ENCODE data around the gene SSTR4. TPM values are rescaled to one million over a fixed set of nuclear protein-coding genes. Genes with fewer than 3 reads are reported as not detected.
A peak's percentile ranks its signal among the peaks of the same experiment; 100 is the strongest.

Gene SSTR4
- polyA plus RNA-seq, 2 of the 4 experiments (the other 2 are of a cell fraction): 0.08 TPM; not detected in 1

DNA sequence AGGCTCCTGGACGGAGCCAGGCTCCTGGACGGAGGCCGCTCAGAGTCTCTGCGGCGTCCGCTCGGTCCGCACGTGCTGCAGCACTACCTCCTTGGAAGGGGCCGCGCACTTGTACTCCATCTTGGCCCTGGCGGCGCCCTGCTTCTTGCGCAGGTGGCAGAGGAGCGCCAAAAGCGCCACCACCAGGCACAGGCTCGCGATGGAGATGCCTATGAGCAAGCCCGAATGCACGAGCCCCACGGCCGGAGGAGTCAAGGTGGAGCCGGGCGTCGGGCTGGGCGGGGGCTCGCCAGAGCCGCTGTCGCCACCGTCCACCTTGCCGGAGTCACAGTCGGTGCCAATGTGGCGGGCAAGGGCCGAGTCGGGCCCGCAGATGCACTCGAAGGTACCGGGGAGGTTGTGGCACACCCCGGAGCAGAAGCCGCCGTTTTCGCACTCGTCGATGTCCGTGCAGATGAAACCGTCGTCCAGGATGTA, 12.7 kb downstream of the SSTR4 start:
- no peak for TF ChIP-seq BHLHE40 (IDR thresholded peaks at IDR 0.05; ENCODE audit: low read depth, low read length)
- no peak for TF ChIP-seq RFX5 (IDR thresholded peaks at IDR 0.05)
- TF ChIP-seq, protein P1, sequence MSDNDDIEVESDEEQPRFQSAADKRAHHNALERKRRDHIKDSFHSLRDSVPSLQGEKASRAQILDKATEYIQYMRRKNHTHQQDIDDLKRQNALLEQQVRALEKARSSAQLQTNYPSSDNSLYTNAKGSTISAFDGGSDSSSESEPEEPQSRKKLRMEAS (IDR thresholded peaks at IDR 0.05): peak; percentile 65
- peak; percentile 58 for TF ChIP-seq SMC3 (IDR thresholded peaks at IDR 0.05)
- TF ChIP-seq RAD21 (conservative IDR thresholded peaks at IDR 0.05 in 1 of 2, IDR thresholded peaks at IDR 0.05 in 1 of 2): peak; percentile 47 to 63
- peak in 1 of 2 experiments; percentile 3; a peak in 2 of 5 replicates for TF ChIP-seq JUN (IDR thresholded peaks at IDR 0.05)
- TF ChIP-seq, protein P2, sequence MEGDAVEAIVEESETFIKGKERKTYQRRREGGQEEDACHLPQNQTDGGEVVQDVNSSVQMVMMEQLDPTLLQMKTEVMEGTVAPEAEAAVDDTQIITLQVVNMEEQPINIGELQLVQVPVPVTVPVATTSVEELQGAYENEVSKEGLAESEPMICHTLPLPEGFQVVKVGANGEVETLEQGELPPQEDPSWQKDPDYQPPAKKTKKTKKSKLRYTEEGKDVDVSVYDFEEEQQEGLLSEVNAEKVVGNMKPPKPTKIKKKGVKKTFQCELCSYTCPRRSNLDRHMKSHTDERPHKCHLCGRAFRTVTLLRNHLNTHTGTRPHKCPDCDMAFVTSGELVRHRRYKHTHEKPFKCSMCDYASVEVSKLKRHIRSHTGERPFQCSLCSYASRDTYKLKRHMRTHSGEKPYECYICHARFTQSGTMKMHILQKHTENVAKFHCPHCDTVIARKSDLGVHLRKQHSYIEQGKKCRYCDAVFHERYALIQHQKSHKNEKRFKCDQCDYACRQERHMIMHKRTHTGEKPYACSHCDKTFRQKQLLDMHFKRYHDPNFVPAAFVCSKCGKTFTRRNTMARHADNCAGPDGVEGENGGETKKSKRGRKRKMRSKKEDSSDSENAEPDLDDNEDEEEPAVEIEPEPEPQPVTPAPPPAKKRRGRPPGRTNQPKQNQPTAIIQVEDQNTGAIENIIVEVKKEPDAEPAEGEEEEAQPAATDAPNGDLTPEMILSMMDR (IDR thresholded peaks at IDR 0.05): peak; percentile 22; the same call in 1 of the 3 replicates
- POLR2A ChIA-PET: interaction anchor here (4.2 to 4.6 kb wide), 2 partner anchors 303 to 356 kb away, joined by 24 to 31 read pairs; partner anchors contain the start of gene NXT1
- Histone ChIP-seq H3K4me3 (peak overlapping the region; percentile 72), H3K27ac (peak overlapping the region; percentile 93 to 95), H3K4me1 (peaks cover 45% of the 10 kb centered on the region), H3K9me3 (no peaks in the 10 kb centered on the region), H3K4me2 (peak overlapping the region; percentile 79)
- 53% methylated on average over 29 of the region's 47 CpGs for WGBS (ENCODE audit: missing lambda C conversion rate)
- FAIRE-seq (no peak), ATAC-seq (peak in 1 of 2 experiments; percentile 6; a peak in 3 of 6 replicates), DNase-seq (ENCODE audit: low read depth in 1 of 2, low spot score in 1 of 2) (peak in 1 of 2 experiments; percentile 71)
- CTCF ChIA-PET: interaction anchor here (0.7 to 11.1 kb wide), 18 partner anchors 9 to 355 kb away, joined by 3 to 190 read pairs (median 5); partner anchors contain the start of gene SSTR4

DNA sequence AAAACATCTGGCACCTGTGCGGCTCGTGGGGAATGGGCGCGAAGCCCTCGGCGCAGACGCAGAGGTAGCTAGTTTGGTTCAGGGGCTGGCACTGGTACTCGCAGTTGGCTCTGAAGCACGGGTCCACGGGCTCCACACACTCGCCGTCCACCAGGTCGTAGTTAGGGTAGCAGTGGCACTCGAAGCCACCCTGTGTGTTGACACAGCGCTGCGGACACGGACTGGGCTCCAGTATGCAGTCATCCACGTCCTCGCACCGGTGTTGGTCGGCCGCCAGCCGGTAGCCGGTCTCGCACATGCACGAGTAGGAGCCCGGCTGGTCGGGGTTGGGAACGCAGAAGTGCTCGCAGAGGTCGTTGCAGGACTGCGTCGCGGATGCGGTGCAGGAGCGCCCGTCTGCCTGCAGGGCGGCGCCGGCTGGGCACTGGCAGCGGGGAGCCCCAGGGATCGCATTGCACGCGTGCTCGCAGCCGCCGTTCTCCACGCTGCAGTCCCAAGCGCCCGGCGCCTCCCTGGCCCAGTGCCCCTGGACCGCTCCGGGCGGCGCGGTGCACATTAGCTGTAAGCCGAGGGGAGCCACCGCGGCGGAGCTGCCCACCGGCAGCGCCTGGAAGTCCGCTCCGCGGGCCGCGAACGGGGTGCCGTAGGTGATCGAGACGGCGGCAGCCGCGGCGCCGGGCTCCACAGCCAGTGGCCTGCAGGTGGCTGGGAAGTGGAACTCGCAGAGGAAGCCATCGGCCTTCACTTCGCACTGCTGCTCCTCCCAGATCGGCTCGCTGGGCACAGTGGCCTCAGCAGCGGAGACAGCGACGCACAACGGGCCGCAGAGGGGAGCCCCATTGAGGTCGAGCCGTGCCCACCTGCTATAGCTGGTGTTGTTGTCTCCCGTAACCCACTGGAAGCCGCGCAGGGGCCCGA, 13.4 kb downstream of the SSTR4 start:
- CTCF ChIA-PET: interaction anchor here (0.7 to 11.1 kb wide), 24 partner anchors 10 to 356 kb away, joined by 3 to 190 read pairs (median 5); partner anchors contain the start of gene SSTR4
- Histone ChIP-seq H3K4me1 (peaks cover 45% of the 10 kb centered on the region), H3K9me3 (no peaks in the 10 kb centered on the region), H3K27ac (peak overlapping the region; percentile 93 to 95), H3K4me2 (peak overlapping the region; percentile 79), H3K4me3 (peak overlapping the region; percentile 72)
- WGBS (ENCODE audit: missing lambda C conversion rate): 11% methylated on average over 69 of the region's 92 CpGs
- POLR2A ChIA-PET: interaction anchor here (1.0 to 4.6 kb wide), 8 partner anchors 86 to 357 kb away, joined by 3 to 31 read pairs (median 12); partner anchors contain the start of gene NXT1
- DNase-seq (ENCODE audit: low read depth in 1 of 2, low spot score in 1 of 2) (peak; percentile 76 to 83), FAIRE-seq (no peak), ATAC-seq (peak; percentile 60 to 78)
- TF ChIP-seq, protein P3, sequence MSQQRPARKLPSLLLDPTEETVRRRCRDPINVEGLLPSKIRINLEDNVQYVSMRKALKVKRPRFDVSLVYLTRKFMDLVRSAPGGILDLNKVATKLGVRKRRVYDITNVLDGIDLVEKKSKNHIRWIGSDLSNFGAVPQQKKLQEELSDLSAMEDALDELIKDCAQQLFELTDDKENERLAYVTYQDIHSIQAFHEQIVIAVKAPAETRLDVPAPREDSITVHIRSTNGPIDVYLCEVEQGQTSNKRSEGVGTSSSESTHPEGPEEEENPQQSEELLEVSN (IDR thresholded peaks at IDR 0.05; ENCODE audit: borderline replicate concordance, low read depth): peak; percentile 67; the same call in 1 of the 2 replicates
- TF ChIP-seq ELK1 (IDR thresholded peaks at IDR 0.05; ENCODE audit: low read depth, low read length) (no peak), POLR2AphosphoS2 (conservative IDR thresholded peaks at IDR 0.05; ENCODE audit: low read length) (no peak), EP300 (IDR thresholded peaks at IDR 0.05) (no peak), HOXA7 (CRISPR knock-in tag; IDR thresholded peaks at IDR 0.05) (no peak), ZSCAN20 (CRISPR knock-in tag; IDR thresholded peaks at IDR 0.05) (no peak), HOXB13 (CRISPR knock-in tag; IDR thresholded peaks at IDR 0.05; ENCODE audit: low read depth) (no peak), HOXB5 (CRISPR knock-in tag; IDR thresholded peaks at IDR 0.05) (0 out of 2 replicates have a peak, but pooled peaks have one; percentile 23), RARB (CRISPR knock-in tag; IDR thresholded peaks at IDR 0.05) (no peak), SMC3 (IDR thresholded peaks at IDR 0.05) (peak; percentile 57), MAZ (IDR thresholded peaks at IDR 0.05; ENCODE audit: borderline replicate concordance, low read depth, low read length) (no peak), RNF2 (IDR thresholded peaks at IDR 0.05; ENCODE audit: borderline replicate concordance, low read depth) (0 out of 2 replicates have a peak, but pooled peaks have one; percentile 78), POLR2A (IDR thresholded peaks at IDR 0.05; ENCODE audit: low read length) (peak; percentile 40), HES2 (IDR thresholded peaks at IDR 0.05) (no peak), MYC (IDR thresholded peaks at IDR 0.05; ENCODE audit: borderline replicate concordance, low read length) (peak; percentile 82), HDAC2 (IDR thresholded peaks at IDR 0.05) (0 out of 2 replicates have a peak, but pooled peaks have one; percentile 10), FOXS1 (CRISPR knock-in tag; IDR thresholded peaks at IDR 0.05) (no peak), EHF (CRISPR knock-in tag; IDR thresholded peaks at IDR 0.05) (no peak)
- TF ChIP-seq, protein P2 (IDR thresholded peaks at IDR 0.05): peak; percentile 59
- TF ChIP-seq, protein P4, sequence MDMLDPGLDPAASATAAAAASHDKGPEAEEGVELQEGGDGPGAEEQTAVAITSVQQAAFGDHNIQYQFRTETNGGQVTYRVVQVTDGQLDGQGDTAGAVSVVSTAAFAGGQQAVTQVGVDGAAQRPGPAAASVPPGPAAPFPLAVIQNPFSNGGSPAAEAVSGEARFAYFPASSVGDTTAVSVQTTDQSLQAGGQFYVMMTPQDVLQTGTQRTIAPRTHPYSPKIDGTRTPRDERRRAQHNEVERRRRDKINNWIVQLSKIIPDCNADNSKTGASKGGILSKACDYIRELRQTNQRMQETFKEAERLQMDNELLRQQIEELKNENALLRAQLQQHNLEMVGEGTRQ (IDR thresholded peaks at IDR 0.05): no peak
